Panc1 (cell line): Measurements from ENCODE around the gene IGF1R.

ENCODE experiments used
- CTCF ChIP-seq: fragments of 450-650 bp; IDR thresholded peaks from 2 replicates; pipeline ENCODE4 v1.5.1; 2017; ENCODE audit warnings: mild to moderate bottlenecking
- SIN3A ChIP-seq: IDR thresholded peaks from 2 replicates; pipeline ENCODE4 v1.6.1; 2012; ENCODE audit warnings: low read depth, mild to moderate bottlenecking, low read length, moderate library complexity, borderline replicate concordance; ENCODE audit not compliant: insufficient read depth

- TF ChIP-seq CTCF (no peak), SIN3A (no peak)
Observed at GRCh38 chr15:98785807-98786621, 137.7 kb downstream of the IGF1R start.
